OCI-LY3 (cell line): ENCODE results near the gene DENND1A.

Experiments used
- H2AFZ ChIP-seq: fragments of 200-600, 300-600 bp; shearing (Covaris generic); 2 replicates; pipeline ENCODE4 v1.6.0; 2014; ENCODE audit warnings: antibody characterized with exemption, low read depth, low read length
- H3K27ac ChIP-seq: fragments of 200-600, 300-600 bp; sonication (generic); 2 replicates; pipeline ENCODE4 v1.5.1; 2014; ENCODE audit warnings: mild to moderate bottlenecking, low read length, moderate library complexity, mixed read lengths
- H3K27me3 ChIP-seq: fragments of 200-600, 300-600 bp; sonication (generic); 2 replicates; pipeline ENCODE4 v1.6.1; 2014; ENCODE audit warnings: low read depth, low read length, mixed read lengths
- H3K36me3 ChIP-seq: fragments of 200-600, 300-600 bp; sonication (generic); replicated peaks from 2 replicates; pipeline ENCODE3; 2014; ENCODE audit warnings: low read depth, low read length, mixed read lengths
- H3K4me1 ChIP-seq: fragments of 300-600, 200-600 bp; sonication (generic); 2 replicates; pipeline ENCODE4 v1.6.1; 2014; ENCODE audit warnings: low read length, mixed read lengths
- H3K4me2 ChIP-seq: fragments of 200-600, 300-600 bp; sonication (generic); 2 replicates; pipeline ENCODE4 v1.6.1; 2014; ENCODE audit warnings: low read length, mixed read lengths
- H3K4me3 ChIP-seq: fragments of 300-600, 200-600 bp; sonication (generic); 2 replicates; pipeline ENCODE4 v1.5.1; 2014; ENCODE audit warnings: antibody characterized with exemption, mild to moderate bottlenecking, low read length, moderate library complexity
- H3K79me2 ChIP-seq: fragments of 300-600, 200-600 bp; shearing (Covaris generic); 2 replicates; pipeline ENCODE4 v1.6.1; 2014; ENCODE audit warnings: mild to moderate bottlenecking, low read length, mixed read lengths
- H3K9ac ChIP-seq: fragments of 300-600, 200-600 bp; shearing (Covaris generic); 2 replicates; pipeline ENCODE4 v1.6.0; 2014; ENCODE audit warnings: mild to moderate bottlenecking, low read length, moderate library complexity
- H3K9me3 ChIP-seq: fragments of 200-600, 300-600 bp; shearing (Covaris generic); 2 replicates; pipeline ENCODE4 v1.6.1; 2014; ENCODE audit warnings: low read length, mixed read lengths; ENCODE audit not compliant: insufficient read depth
- H4K20me1 ChIP-seq: fragments of 200-600, 300-600 bp; sonication (generic); 2 replicates; pipeline ENCODE4 v1.6.1; 2016; ENCODE audit warnings: low read length, mixed read lengths; ENCODE audit not compliant: insufficient read depth
- CTCF ChIP-seq: fragments of 200-600, 300-600 bp; sonication (generic); IDR thresholded peaks from 2 replicates; pipeline ENCODE4 v1.5.1; 2014; ENCODE audit warnings: antibody characterized with exemption, low read length, low read depth
- EZH2phosphoT487 ChIP-seq: fragments of 200-600 bp; shearing (Covaris generic); IDR thresholded peaks from 2 replicates; pipeline ENCODE4 v1.6.1; 2018; ENCODE audit warnings: antibody characterized with exemption, mixed run types, low read depth

Gene DENND1A

GRCh38 chr9:123789554-123790292, 140.2 kb downstream of the DENND1A start:
- H3K4me3 ChIP-seq, result no peak overlapping the region
- no peaks in the 10 kb centered on the region for H3K9me3 ChIP-seq
- no peak overlapping the region for H2AFZ ChIP-seq
- no peaks in the 10 kb centered on the region for H3K4me1 ChIP-seq
- H3K27ac ChIP-seq, result no peak overlapping the region
- H4K20me1 ChIP-seq, result peaks cover 50% of the 10 kb centered on the region
- no peak overlapping the region for H3K4me2 ChIP-seq
- no peak for TF ChIP-seq CTCF
- TF ChIP-seq EZH2phosphoT487, result no peak
- H3K9ac ChIP-seq, result no peak overlapping the region
- H3K36me3 ChIP-seq, result no peaks in the 10 kb centered on the region
- H3K27me3 ChIP-seq, result no peaks in the 10 kb centered on the region
- H3K79me2 ChIP-seq, result peaks cover 21% of the 10 kb centered on the region

GRCh38 chr9:123787416-123787815, 142.5 kb downstream of the DENND1A start:
- H3K27me3 ChIP-seq, result no peaks in the 10 kb centered on the region
- H3K9me3 ChIP-seq, result no peaks in the 10 kb centered on the region
- H3K27ac ChIP-seq, result no peak overlapping the region
- H3K9ac ChIP-seq, result no peak overlapping the region
- H4K20me1 ChIP-seq, result peaks cover 40% of the 10 kb centered on the region
- H2AFZ ChIP-seq, result no peak overlapping the region
- peaks cover 3% of the 10 kb centered on the region; the same call in 1 of the 2 replicates for H3K79me2 ChIP-seq
- H3K4me3 ChIP-seq, result no peak overlapping the region
- TF ChIP-seq CTCF (no peak), EZH2phosphoT487 (no peak)
- H3K36me3 ChIP-seq, result no peaks in the 10 kb centered on the region
- H3K4me2 ChIP-seq, result no peak overlapping the region
- H3K4me1 ChIP-seq, result no peaks in the 10 kb centered on the region

- TF ChIP-seq EZH2phosphoT487 (no peak), CTCF (no peak)
- Histone ChIP-seq H3K36me3 (no peaks in the 10 kb centered on the region), H3K27ac (no peak overlapping the region), H3K4me1 (no peaks in the 10 kb centered on the region), H3K27me3 (no peaks in the 10 kb centered on the region), H2AFZ (no peak overlapping the region), H3K79me2 (no peaks in the 10 kb centered on the region), H3K9ac (no peak overlapping the region), H3K4me2 (no peak overlapping the region), H3K9me3 (no peaks in the 10 kb centered on the region), H4K20me1 (peaks cover 38% of the 10 kb centered on the region), H3K4me3 (no peak overlapping the region)
Observed at GRCh38 chr9:123784518-123784917, 145.4 kb downstream of the DENND1A start.

GRCh38 chr9:123778232-123778902, 151.6 kb downstream of the DENND1A start:
- peaks cover 3% of the 10 kb centered on the region; the same call in 1 of the 2 replicates for H3K79me2 ChIP-seq
- no peak overlapping the region for H3K4me3 ChIP-seq
- H3K9ac ChIP-seq, result no peak overlapping the region
- H3K27me3 ChIP-seq, result no peaks in the 10 kb centered on the region
- peaks cover 56% of the 10 kb centered on the region for H4K20me1 ChIP-seq
- no peaks in the 10 kb centered on the region for H3K9me3 ChIP-seq
- H3K4me2 ChIP-seq, result no peak overlapping the region
- H2AFZ ChIP-seq, result no peak overlapping the region
- peaks cover 25% of the 10 kb centered on the region for H3K4me1 ChIP-seq
- no peak overlapping the region for H3K27ac ChIP-seq
- TF ChIP-seq EZH2phosphoT487, result no peak
- TF ChIP-seq CTCF, result no peak
- no peaks in the 10 kb centered on the region for H3K36me3 ChIP-seq
